ENCODE data around the gene RRM1. TPM values are rescaled to one million over a fixed set of nuclear protein-coding genes. Genes with fewer than 3 reads are reported as not detected.

Gene RRM1
- total RNA-seq, 1 donor from 2014 or later: 28.0 TPM

GRCh38 chr11:4102711-4103110 lies 8.1 kb downstream of the RRM1 start:
- TF ChIP-seq CTCF (IDR thresholded peaks at IDR 0.05): no peak

DNA sequence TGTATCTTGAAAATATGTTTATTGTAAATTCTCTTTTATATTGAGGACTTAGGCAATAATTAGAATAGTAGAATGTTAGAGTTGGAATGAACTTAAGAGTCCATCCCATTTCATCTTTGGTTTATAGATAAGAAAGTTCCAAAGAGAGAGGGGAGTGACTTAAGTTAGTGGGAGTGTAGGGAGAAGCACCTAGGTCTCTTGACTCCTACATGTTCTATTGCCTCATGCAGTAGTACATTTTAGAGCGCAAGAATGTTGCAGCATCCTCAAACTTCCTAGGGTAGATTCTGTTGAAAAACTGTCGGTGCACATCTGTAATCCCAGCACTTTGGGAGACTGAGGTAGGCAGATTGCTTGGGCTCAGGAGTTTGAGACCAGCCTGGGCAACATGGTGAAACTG lies 8.7 kb downstream of the RRM1 start:
- no peaks in the 10 kb centered on the region for H3K27me3 ChIP-seq
- H3K36me3 ChIP-seq: peaks cover 49% of the 10 kb centered on the region
- ATAC-seq: no peak

More at GRCh38 chr11:4102711-4103110, 8.1 kb downstream of the RRM1 start:
- Histone ChIP-seq H3K36me3 (peaks cover 44% of the 10 kb centered on the region), H3K9me3 (no peaks in the 10 kb centered on the region), H3K27ac (no peak overlapping the region), H3K27me3 (no peaks in the 10 kb centered on the region), H3K4me1 (no peaks in the 10 kb centered on the region), H3K4me3 (no peak overlapping the region)
- ATAC-seq: no peak
- DNase-seq: no peak
- intact Hi-C loops (cut with DNase I): no loop called here

GRCh38 chr11:4105916-4106315 lies 11.3 kb downstream of the RRM1 start:
- ATAC-seq (no peak), DNase-seq (no peak)
- Histone ChIP-seq H3K4me1 (no peaks in the 10 kb centered on the region), H3K27me3 (no peaks in the 10 kb centered on the region), H3K9me3 (no peaks in the 10 kb centered on the region), H3K36me3 (peaks cover 74% of the 10 kb centered on the region), H3K27ac (no peak overlapping the region), H3K4me3 (no peak overlapping the region)
- TF ChIP-seq CTCF (IDR thresholded peaks at IDR 0.05): no peak
- intact Hi-C loops (cut with DNase I): no loop called here

More for the DNA sequence above, 8.7 kb downstream of the RRM1 start:
- no peaks in the 10 kb centered on the region for H3K9me3 ChIP-seq
- H3K4me1 ChIP-seq: no peaks in the 10 kb centered on the region
- no peak for DNase-seq
- TF ChIP-seq CTCF (IDR thresholded peaks at IDR 0.05): no peak
- no peak overlapping the region for H3K4me3 ChIP-seq
- H3K27ac ChIP-seq: no peak overlapping the region
- intact Hi-C loops (cut with DNase I): no loop called here

GRCh38 chr11:4111834-4112233 lies 17.2 kb downstream of the RRM1 start:
- peaks cover 80% of the 10 kb centered on the region for H3K36me3 ChIP-seq
- ATAC-seq: no peak
- no peaks in the 10 kb centered on the region for H3K9me3 ChIP-seq
- H3K27me3 ChIP-seq: no peaks in the 10 kb centered on the region
- no peak overlapping the region for H3K4me3 ChIP-seq
- H3K27ac ChIP-seq: no peak overlapping the region
- intact Hi-C loops (cut with DNase I): no loop called here
- TF ChIP-seq CTCF (IDR thresholded peaks at IDR 0.05): no peak
- no peak for DNase-seq
- H3K4me1 ChIP-seq: no peaks in the 10 kb centered on the region

DNA sequence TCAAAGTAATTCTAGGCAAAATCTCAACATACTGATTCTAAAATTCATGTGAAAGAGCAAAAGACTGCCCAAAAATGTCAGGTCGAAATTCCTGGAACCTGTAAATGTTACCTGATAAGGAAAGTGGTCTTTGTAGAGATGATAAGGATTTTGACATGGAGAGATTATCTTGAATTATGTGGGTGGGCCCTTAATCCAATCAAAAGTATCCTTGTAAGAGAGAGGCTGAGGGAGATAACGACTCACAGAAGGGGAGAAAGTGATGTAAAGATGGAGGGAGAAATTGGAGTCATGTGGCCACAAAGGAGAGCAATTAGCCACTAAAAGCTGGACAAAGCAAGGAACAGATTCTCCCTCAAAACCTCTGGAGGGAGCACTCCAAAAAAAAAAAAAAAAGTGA lies 20.5 kb downstream of the RRM1 start:
- intact Hi-C loops (cut with DNase I): no loop called here
- Histone ChIP-seq H3K36me3 (peaks cover 69% of the 10 kb centered on the region), H3K27ac (no peak overlapping the region), H3K4me3 (no peak overlapping the region), H3K27me3 (no peaks in the 10 kb centered on the region), H3K4me1 (no peaks in the 10 kb centered on the region), H3K9me3 (no peaks in the 10 kb centered on the region)
- no peak for ATAC-seq
- DNase-seq: no peak
- no peak for TF ChIP-seq CTCF (IDR thresholded peaks at IDR 0.05)

DNA sequence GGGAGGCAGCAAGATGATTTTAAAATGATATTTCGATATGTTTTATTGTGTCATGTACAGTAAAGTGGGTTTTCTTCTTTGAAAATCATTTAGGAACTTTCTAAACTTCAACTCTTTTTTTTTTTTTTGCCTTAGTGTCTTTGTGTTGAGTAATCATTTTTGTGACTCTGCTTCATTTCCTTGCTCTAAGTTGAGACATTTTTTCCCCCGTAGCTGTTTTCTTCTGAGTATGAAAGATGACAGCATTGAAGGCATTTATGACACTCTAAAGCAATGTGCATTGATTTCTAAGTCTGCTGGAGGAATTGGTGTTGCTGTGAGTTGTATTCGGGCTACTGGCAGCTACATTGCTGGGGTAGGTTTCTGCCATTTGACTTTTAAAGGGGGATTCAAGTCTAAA lies 23.5 kb downstream of the RRM1 start:
- no peak for ATAC-seq
- no peak overlapping the region for H3K4me3 ChIP-seq

More for the DNA sequence above, 23.5 kb downstream of the RRM1 start:
- Histone ChIP-seq H3K27me3 (no peaks in the 10 kb centered on the region), H3K4me1 (no peaks in the 10 kb centered on the region), H3K36me3 (peaks cover 69% of the 10 kb centered on the region), H3K9me3 (no peaks in the 10 kb centered on the region), H3K27ac (no peak overlapping the region)
- TF ChIP-seq CTCF (IDR thresholded peaks at IDR 0.05): no peak
- intact Hi-C loops (cut with DNase I): no loop called here
- no peak for DNase-seq
